Endodermal cell (in vitro differentiated cells): Measurements from ENCODE around the gene MXRA7. TPM values are rescaled to one million over a fixed set of nuclear protein-coding genes. Genes with fewer than 3 reads are reported as not detected.

ENCODE experiments used
- DNase-seq: peaks from one replicate; pipeline ENCODE4 v3.0.0-alpha.2; 2017
- H3K27ac ChIP-seq: 2 replicates; pipeline ENCODE4 v1.5.1; 2013; ENCODE audit warnings: mild to moderate bottlenecking, low read depth, low read length, moderate library complexity
- H3K27me3 ChIP-seq: 2 replicates; pipeline ENCODE4 v1.6.1; 2013; ENCODE audit warnings: mild to moderate bottlenecking, low read length, moderate library complexity; ENCODE audit not compliant: insufficient read depth, control insufficient read depth, poor library complexity, severe bottlenecking
- H3K36me3 ChIP-seq: 2 replicates; pipeline ENCODE4 v1.7.0; 2013; ENCODE audit warnings: mild to moderate bottlenecking, low read length, moderate library complexity; ENCODE audit not compliant: control insufficient read depth, insufficient read depth
- H3K4me1 ChIP-seq: one replicate; pipeline ENCODE4 v1.7.0; 2013; ENCODE audit warnings: low read length; ENCODE audit not compliant: control insufficient read depth, insufficient read depth
- H3K4me3 ChIP-seq: 2 replicates; pipeline ENCODE4 v1.5.1; 2013; ENCODE audit warnings: mild to moderate bottlenecking, low read length, moderate library complexity
- H3K9ac ChIP-seq: 2 replicates; pipeline ENCODE4 v1.6.1; 2013; ENCODE audit warnings: mild to moderate bottlenecking, low read length, moderate library complexity; ENCODE audit not compliant: poor library complexity, severe bottlenecking; ENCODE audit errors: extremely low read depth
- H3K9me3 ChIP-seq: 2 replicates; pipeline ENCODE4 v1.6.1; 2013; ENCODE audit warnings: mild to moderate bottlenecking, low read length, moderate library complexity; ENCODE audit not compliant: control insufficient read depth
- H3K27ac Mint-ChIP-seq: 2 replicates; pipeline ENCODE4 v1.8.0; 2020; ENCODE audit warnings: mixed read lengths
- H3K27me3 Mint-ChIP-seq: 2 replicates; pipeline ENCODE4 v1.8.0; 2021; ENCODE audit warnings: mild to moderate bottlenecking, mixed read lengths; ENCODE audit not compliant: insufficient read depth
- H3K36me3 Mint-ChIP-seq: 2 replicates; pipeline ENCODE4 v1.8.0; 2020; ENCODE audit warnings: low read depth, mixed read lengths
- H3K4me1 Mint-ChIP-seq: 2 replicates; pipeline ENCODE4 v1.8.0; 2020; ENCODE audit warnings: mixed read lengths
- H3K4me3 Mint-ChIP-seq: 2 replicates; pipeline ENCODE4 v1.8.0; 2020; ENCODE audit warnings: mild to moderate bottlenecking, moderate library complexity, mixed read lengths
- H3K9me3 Mint-ChIP-seq: 2 replicates; pipeline ENCODE4 v1.8.0; 2020; ENCODE audit warnings: mild to moderate bottlenecking, mixed read lengths
- WGBS, 2 experiments: methylation state at CpG; one replicate each; pipeline versions ENCODE4 v1.1.5 to v1.1.7; 2013; ENCODE audit warnings: missing lambda C conversion rate in 2 of 2, mixed read lengths in 1 of 2; ENCODE audit not compliant: insufficient coverage in 1 of 2, insufficient read length in 1 of 2; 5-methylcytosine and 5-hydroxymethylcytosine counted together
- long read RNA-seq, 4 experiments: library from polyadenylated mRNA in 2 of 4; library from RNA in 1 of 4; library from capped mRNA in 1 of 4; stranded (forward) in 3 of 4; unstranded in 1 of 4; transcript quantifications; one replicate each; pipeline ENCODE4 v2.0.0, GENCODE V29; 2020 to 2021; ENCODE audit warnings: inconsistent platforms in 1 of 4
- polyA plus RNA-seq, 2 experiments: library from polyadenylated mRNA; stranded (reverse); fragments of 50-300 nt; gene quantifications; one replicate each; pipeline ENCODE4 v1.2.3, GENCODE V29; 2013
- total RNA-seq, 2 donors: library from RNA; stranded (reverse); fragmentation: NEBNext Ultra II Directional in 1 of 2; extraction: Animal tissue kit (Norgen Biotek cat#: 25700) in 1 of 2; gene quantifications; 2 replicates in 1 of 2; 3 replicates in 1 of 2; pipeline ENCODE4 v1.2.1, GENCODE V29; 2021
- TF ChIP-seq, protein P1 (sequence below): fragments of 200-600 bp; sonication (generic); conservative IDR thresholded peaks from 2 replicates; pipeline ENCODE4 v1.5.0; 2021; ENCODE audit warnings: antibody characterized with exemption, mild to moderate bottlenecking

MXRA7 gene, protein sequence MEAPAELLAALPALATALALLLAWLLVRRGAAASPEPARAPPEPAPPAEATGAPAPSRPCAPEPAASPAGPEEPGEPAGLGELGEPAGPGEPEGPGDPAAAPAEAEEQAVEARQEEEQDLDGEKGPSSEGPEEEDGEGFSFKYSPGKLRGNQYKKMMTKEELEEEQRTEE
- total RNA-seq = 10 to 100 TPM; 61.6 to 77.1 TPM
- polyA plus RNA-seq (2013, experiment 1 of 2) = 64.6 TPM
- 58.4 TPM for polyA plus RNA-seq (2013, experiment 2 of 2)
- long read RNA-seq, experiment 1, full-length matches to known transcripts = 36 of 49 reads
- long read RNA-seq, experiment 1, partial matches to known transcripts = 5 of 49 reads
- long read RNA-seq, experiment 1, other reads (novel, unspliced or antisense) = 8 of 49 reads
- long read RNA-seq, experiment 2, full-length matches to known transcripts = 190 of 202 reads
- long read RNA-seq, experiment 2, partial matches to known transcripts = 1 of 202 reads
- long read RNA-seq, experiment 2, other reads (novel, unspliced or antisense) = 11 of 202 reads
- long read RNA-seq, experiment 3, partial matches to known transcripts = 4 of 5 reads
- long read RNA-seq, experiment 3, other reads (novel, unspliced or antisense) = 0 of 5 reads
- long read RNA-seq, experiment 4, partial matches to known transcripts = 1 of 6 reads
- long read RNA-seq, experiment 4, other reads (novel, unspliced or antisense) = 0 of 6 reads

DNA sequence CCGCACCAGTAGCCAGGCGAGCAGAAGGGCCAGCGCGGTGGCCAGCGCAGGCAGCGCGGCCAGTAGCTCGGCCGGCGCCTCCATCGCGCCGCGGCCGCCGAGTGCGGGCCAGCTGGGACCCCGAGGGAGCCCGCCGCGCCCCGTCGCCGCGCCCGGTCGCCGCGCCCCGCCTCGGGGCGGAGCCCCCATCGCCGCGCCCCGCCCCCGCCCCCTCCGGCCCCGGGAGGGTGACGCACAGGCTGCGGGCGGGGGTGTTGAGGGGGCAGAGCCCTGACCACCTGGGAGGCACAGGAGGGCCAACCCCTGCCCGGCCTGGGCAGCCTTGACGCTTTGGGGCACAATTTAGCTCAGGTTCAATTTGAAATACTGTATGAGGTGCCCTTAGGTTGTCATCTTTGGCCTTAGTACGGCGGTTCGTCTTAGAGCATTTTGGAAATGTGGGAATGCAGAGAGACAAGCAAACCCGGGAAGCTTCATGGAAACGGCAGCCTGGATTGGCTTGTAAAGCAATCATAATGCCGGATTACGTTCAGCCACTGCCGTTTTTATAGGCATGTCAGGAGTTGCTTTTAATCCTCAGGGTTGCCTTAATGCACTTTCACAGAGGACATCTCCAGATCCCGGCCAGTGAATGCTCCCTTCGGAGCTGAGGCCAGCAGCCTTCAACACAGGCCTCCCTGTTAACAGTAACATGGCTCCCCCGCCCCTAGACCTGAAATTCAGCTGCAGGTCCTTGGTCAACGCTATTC is at the start of gene MXRA7:
Gene MXRA7, minus strand, starts transcription at position 103 of the 749 bp plus-strand sequence. Its CDS starts 19 bp downstream, at position 84.
- Mint-ChIP-seq H3K27me3 (peaks cover 7% of the 10 kb centered on the region), H3K27ac (peak within 1 kb of the TSS; percentile 92), H3K9me3 (no peaks in the 10 kb centered on the region), H3K4me1 (peaks cover 31% of the 10 kb centered on the region), H3K36me3 (peaks cover 7% of the 10 kb centered on the region), H3K4me3 (peak within 1 kb of the TSS; percentile 70)
- TF ChIP-seq, protein P1, sequence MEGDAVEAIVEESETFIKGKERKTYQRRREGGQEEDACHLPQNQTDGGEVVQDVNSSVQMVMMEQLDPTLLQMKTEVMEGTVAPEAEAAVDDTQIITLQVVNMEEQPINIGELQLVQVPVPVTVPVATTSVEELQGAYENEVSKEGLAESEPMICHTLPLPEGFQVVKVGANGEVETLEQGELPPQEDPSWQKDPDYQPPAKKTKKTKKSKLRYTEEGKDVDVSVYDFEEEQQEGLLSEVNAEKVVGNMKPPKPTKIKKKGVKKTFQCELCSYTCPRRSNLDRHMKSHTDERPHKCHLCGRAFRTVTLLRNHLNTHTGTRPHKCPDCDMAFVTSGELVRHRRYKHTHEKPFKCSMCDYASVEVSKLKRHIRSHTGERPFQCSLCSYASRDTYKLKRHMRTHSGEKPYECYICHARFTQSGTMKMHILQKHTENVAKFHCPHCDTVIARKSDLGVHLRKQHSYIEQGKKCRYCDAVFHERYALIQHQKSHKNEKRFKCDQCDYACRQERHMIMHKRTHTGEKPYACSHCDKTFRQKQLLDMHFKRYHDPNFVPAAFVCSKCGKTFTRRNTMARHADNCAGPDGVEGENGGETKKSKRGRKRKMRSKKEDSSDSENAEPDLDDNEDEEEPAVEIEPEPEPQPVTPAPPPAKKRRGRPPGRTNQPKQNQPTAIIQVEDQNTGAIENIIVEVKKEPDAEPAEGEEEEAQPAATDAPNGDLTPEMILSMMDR = no peak
- WGBS, 2 experiments = 12 to 30% methylated on average over 10 to 49 of the region's 56 CpGs
- DNase-seq = peak; percentile 94
- Histone ChIP-seq H3K36me3 (peaks cover 26% of the 10 kb centered on the region), H3K27me3 (no peaks in the 10 kb centered on the region), H3K4me3 (peak within 1 kb of the TSS; percentile 92), H3K9ac (peak within 1 kb of the TSS; percentile 64), H3K9me3 (no peaks in the 10 kb centered on the region), H3K27ac (peak within 1 kb of the TSS; percentile 41), H3K4me1 (peaks cover 19% of the 10 kb centered on the region)

DNA sequence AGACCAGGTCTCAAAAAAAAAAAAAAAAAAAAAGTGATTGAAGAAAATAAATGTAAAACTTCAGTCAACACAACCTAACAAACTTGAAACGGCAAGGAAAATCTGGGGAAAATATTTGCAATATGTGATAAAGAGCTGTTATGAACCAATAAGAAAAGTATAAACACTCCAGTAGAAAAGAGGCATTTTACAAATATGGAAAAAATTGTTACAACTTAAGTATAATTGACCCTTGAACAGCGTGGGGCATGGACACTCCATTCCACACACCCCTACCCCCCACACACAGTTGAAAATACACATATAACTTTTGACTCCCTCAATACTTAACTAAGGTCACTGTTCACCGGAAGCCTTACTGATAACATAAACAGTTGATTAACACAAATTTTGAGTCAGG is 47.8 kb upstream of the MXRA7 start:
- peaks cover 4% of the 10 kb centered on the region for H3K4me1 Mint-ChIP-seq
- WGBS, 2 experiments = 93 to 98% methylated on average over 2 of the region's 3 CpGs

DNA sequence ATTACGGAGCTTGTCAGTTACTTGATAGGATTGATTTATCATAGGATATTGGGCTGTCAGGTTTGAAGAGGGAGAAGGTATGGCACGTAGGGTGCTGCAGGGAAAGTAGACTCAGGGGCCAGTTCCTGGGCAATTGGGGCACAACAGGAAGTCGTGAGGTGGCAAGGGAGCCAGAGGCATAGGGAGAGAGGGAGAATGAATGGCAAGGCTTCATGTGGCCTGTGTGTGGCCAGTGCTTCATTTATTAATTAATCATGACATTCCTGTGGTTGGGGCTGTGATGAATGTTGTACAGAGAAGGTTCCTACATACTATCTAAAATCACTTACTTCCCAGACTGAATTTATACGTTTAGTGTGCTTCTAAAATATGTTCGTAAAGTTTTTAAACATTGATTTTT is 46.5 kb upstream of the MXRA7 start:
- TF ChIP-seq, protein P1 = no peak
- no peak overlapping the region for H3K27ac ChIP-seq
- Mint-ChIP-seq H3K9me3 (peaks cover 29% of the 10 kb centered on the region), H3K4me1 (no peaks in the 10 kb centered on the region), H3K27ac (no peak overlapping the region), H3K4me3 (no peak overlapping the region), H3K27me3 (no peaks in the 10 kb centered on the region), H3K36me3 (peaks cover 58% of the 10 kb centered on the region)
- no peak overlapping the region for H3K4me3 ChIP-seq
- H3K27me3 ChIP-seq = no peaks in the 10 kb centered on the region
- 96 to 100% methylated on average over 4 to 5 of the region's 5 CpGs for WGBS, 2 experiments
- H3K9ac ChIP-seq = no peak overlapping the region
- H3K36me3 ChIP-seq = peaks cover 46% of the 10 kb centered on the region
- DNase-seq = no peak
- no peaks in the 10 kb centered on the region for H3K4me1 ChIP-seq
- H3K9me3 ChIP-seq = peaks cover 21% of the 10 kb centered on the region

More for the DNA sequence above, 47.8 kb upstream of the MXRA7 start:
- H3K36me3 ChIP-seq = peaks cover 37% of the 10 kb centered on the region
- H3K4me3 ChIP-seq = no peak overlapping the region
- Mint-ChIP-seq H3K36me3 (peaks cover 48% of the 10 kb centered on the region), H3K9me3 (peaks cover 37% of the 10 kb centered on the region), H3K27ac (no peak overlapping the region), H3K4me3 (no peak overlapping the region), H3K27me3 (no peaks in the 10 kb centered on the region)
- H3K4me1 ChIP-seq = no peaks in the 10 kb centered on the region
- no peak overlapping the region for H3K9ac ChIP-seq
- no peak for DNase-seq
- H3K27ac ChIP-seq = no peak overlapping the region
- H3K27me3 ChIP-seq = no peaks in the 10 kb centered on the region
- TF ChIP-seq, protein P1 = no peak
- peaks cover 21% of the 10 kb centered on the region for H3K9me3 ChIP-seq
